ENCODE results near the gene KIAA0319L.

DNA sequence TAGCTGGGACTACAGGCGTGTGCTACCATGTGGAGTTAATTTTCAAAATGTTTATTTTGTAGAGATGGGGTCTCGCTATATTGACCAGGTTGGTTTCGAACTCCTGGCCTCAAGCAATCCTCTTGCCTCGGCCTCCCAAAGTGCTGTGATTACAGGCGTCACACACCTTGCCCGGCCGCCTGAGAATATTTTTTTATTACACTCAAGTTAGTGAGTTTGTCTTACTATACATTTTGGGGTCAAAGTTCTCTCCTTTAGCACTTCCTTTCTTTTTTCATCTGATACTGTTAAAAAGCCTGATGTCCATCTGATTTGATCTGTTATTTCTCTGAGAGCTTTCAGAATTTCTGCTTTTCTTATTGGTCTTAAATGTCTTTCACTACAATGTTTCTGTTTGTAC is 128.8 kb downstream of the KIAA0319L start:
- TF ChIP-seq, protein P1, sequence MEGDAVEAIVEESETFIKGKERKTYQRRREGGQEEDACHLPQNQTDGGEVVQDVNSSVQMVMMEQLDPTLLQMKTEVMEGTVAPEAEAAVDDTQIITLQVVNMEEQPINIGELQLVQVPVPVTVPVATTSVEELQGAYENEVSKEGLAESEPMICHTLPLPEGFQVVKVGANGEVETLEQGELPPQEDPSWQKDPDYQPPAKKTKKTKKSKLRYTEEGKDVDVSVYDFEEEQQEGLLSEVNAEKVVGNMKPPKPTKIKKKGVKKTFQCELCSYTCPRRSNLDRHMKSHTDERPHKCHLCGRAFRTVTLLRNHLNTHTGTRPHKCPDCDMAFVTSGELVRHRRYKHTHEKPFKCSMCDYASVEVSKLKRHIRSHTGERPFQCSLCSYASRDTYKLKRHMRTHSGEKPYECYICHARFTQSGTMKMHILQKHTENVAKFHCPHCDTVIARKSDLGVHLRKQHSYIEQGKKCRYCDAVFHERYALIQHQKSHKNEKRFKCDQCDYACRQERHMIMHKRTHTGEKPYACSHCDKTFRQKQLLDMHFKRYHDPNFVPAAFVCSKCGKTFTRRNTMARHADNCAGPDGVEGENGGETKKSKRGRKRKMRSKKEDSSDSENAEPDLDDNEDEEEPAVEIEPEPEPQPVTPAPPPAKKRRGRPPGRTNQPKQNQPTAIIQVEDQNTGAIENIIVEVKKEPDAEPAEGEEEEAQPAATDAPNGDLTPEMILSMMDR (IDR thresholded peaks at IDR 0.05), result no peak
- no peak for TF ChIP-seq POLR2A (IDR thresholded peaks at IDR 0.05)
